H9 (cell line): Measurements from ENCODE around the gene EIF4E3. TPM values are rescaled to one million over a fixed set of nuclear protein-coding genes. Genes with fewer than 3 reads are reported as not detected.

ENCODE experiments used
- DNase-seq: peaks from one replicate; pipeline ENCODE4 v3.0.0-alpha.2; 2017
- H2AFZ ChIP-seq: one replicate; pipeline ENCODE4 v1.6.1; 2013; ENCODE audit warnings: mild to moderate bottlenecking, low read length, control low read depth, moderate library complexity
- H2AK5ac ChIP-seq: 2 replicates; pipeline ENCODE4 v1.6.1; 2013; ENCODE audit warnings: low read length, control low read depth, mixed read lengths; ENCODE audit not compliant: insufficient read length
- H2BK120ac ChIP-seq: one replicate; pipeline ENCODE4 v1.6.1; 2013; ENCODE audit warnings: low read depth, mild to moderate bottlenecking, low read length, control low read depth, inconsistent platforms; ENCODE audit not compliant: poor library complexity, severe bottlenecking
- H2BK12ac ChIP-seq: 2 replicates; pipeline ENCODE4 v1.6.1; 2013; ENCODE audit warnings: low read length, control low read depth, mixed read lengths, low read depth; ENCODE audit not compliant: insufficient read length
- H2BK15ac ChIP-seq: 2 replicates; pipeline ENCODE4 v1.6.1; 2013; ENCODE audit warnings: low read depth, low read length, control low read depth
- H2BK20ac ChIP-seq: one replicate; pipeline ENCODE4 v1.6.1; 2013; ENCODE audit warnings: low read depth, mild to moderate bottlenecking, low read length, control low read depth, inconsistent platforms; ENCODE audit not compliant: poor library complexity, severe bottlenecking
- H2BK5ac ChIP-seq: 2 replicates; pipeline ENCODE4 v1.6.1; 2013; ENCODE audit warnings: low read length, control low read depth, mixed read lengths; ENCODE audit not compliant: insufficient read length
- H3K14ac ChIP-seq: 2 replicates; pipeline ENCODE4 v1.6.1; 2013; ENCODE audit warnings: low read length, control low read depth; ENCODE audit not compliant: insufficient read depth
- H3K18ac ChIP-seq: 2 replicates; pipeline ENCODE4 v1.6.1; 2013; ENCODE audit warnings: low read depth, mild to moderate bottlenecking, mixed read lengths, low read length, control low read depth; ENCODE audit not compliant: insufficient read length
- H3K23ac ChIP-seq: 2 replicates; pipeline ENCODE4 v1.6.1; 2013; ENCODE audit warnings: low read length, control low read depth, mixed read lengths, low read depth; ENCODE audit not compliant: insufficient read length
- H3K23me2 ChIP-seq: 2 replicates; pipeline ENCODE4 v1.6.1; 2013; ENCODE audit warnings: low read depth, mild to moderate bottlenecking, mixed read lengths, low read length, control low read depth; ENCODE audit not compliant: insufficient read length, poor library complexity, severe bottlenecking
- H3K27ac ChIP-seq: 2 replicates; pipeline ENCODE4 v1.5.1; 2013; ENCODE audit warnings: low read length, control low read depth, mixed read lengths, low read depth; ENCODE audit not compliant: insufficient read length
- H3K27me3 ChIP-seq: 2 replicates; pipeline ENCODE4 v1.6.1; 2013; ENCODE audit warnings: low read length, control low read depth, inconsistent platforms; ENCODE audit not compliant: insufficient read depth
- H3K4ac ChIP-seq: 2 replicates; pipeline ENCODE4 v1.6.1; 2013; ENCODE audit warnings: low read depth, mild to moderate bottlenecking, control low read depth, inconsistent platforms, low read length, moderate library complexity
- H3K4me1 ChIP-seq: 2 replicates; pipeline ENCODE4 v1.6.1; 2013; ENCODE audit warnings: low read length, control low read depth, inconsistent platforms; ENCODE audit not compliant: insufficient read depth
- H3K4me2 ChIP-seq: 2 replicates; pipeline ENCODE4 v1.6.1; 2013; ENCODE audit warnings: low read length, control low read depth, mixed read lengths; ENCODE audit not compliant: insufficient read length, insufficient read depth
- H3K56ac ChIP-seq: 2 replicates; pipeline ENCODE4 v1.6.1; 2013; ENCODE audit warnings: low read depth, mild to moderate bottlenecking, mixed read lengths, low read length, control low read depth; ENCODE audit not compliant: insufficient read length
- H3K79me1 ChIP-seq: 2 replicates; pipeline ENCODE4 v1.6.1; 2013; ENCODE audit warnings: low read depth, mild to moderate bottlenecking, moderate library complexity, low read length, control low read depth, inconsistent platforms; ENCODE audit not compliant: insufficient read depth, poor library complexity, severe bottlenecking
- H3K79me2 ChIP-seq: 2 replicates; pipeline ENCODE4 v1.6.1; 2013; ENCODE audit warnings: low read length, control low read depth, inconsistent platforms; ENCODE audit not compliant: insufficient read depth
- H3K9ac ChIP-seq: 2 replicates; pipeline ENCODE4 v1.6.1; 2013; ENCODE audit warnings: low read length, control low read depth, mixed read lengths; ENCODE audit not compliant: insufficient read length; ENCODE audit errors: extremely low read depth
- H3K9me3 ChIP-seq: one replicate; pipeline ENCODE4 v1.6.1; 2013; ENCODE audit warnings: low read depth, low read length, inconsistent platforms; ENCODE audit not compliant: control insufficient read depth
- H3T11ph ChIP-seq: one replicate; pipeline ENCODE4 v1.6.1; 2013; ENCODE audit warnings: mild to moderate bottlenecking, low read length, control low read depth, inconsistent platforms
- H4K20me1 ChIP-seq: one replicate; pipeline ENCODE4 v1.6.1; 2013; ENCODE audit not compliant: control insufficient read depth, insufficient read length, insufficient read depth
- H4K5ac ChIP-seq: 2 replicates; pipeline ENCODE4 v1.6.1; 2013; ENCODE audit warnings: low read depth, mild to moderate bottlenecking, mixed read lengths, low read length, control low read depth; ENCODE audit not compliant: insufficient read length
- H4K8ac ChIP-seq: replicated peaks from 2 replicates; pipeline ENCODE4 v1.6.1; 2013; ENCODE audit warnings: low read length, control low read depth, mixed read lengths, low read depth; ENCODE audit not compliant: insufficient read length
- H4K91ac ChIP-seq: 2 replicates; pipeline ENCODE4 v1.6.1; 2013; ENCODE audit warnings: low read depth, mild to moderate bottlenecking, moderate library complexity, mixed read lengths, low read length, control low read depth; ENCODE audit not compliant: insufficient read length
- H3K27ac Mint-ChIP-seq, 3 experiments: 2 replicates in 2 of 3; 3 replicates in 1 of 3; pipeline ENCODE4 v1.8.0; 2020 to 2021; ENCODE audit warnings: mixed read lengths in 3 of 3, mild to moderate bottlenecking in 1 of 3, moderate library complexity in 1 of 3
- H3K27me3 Mint-ChIP-seq: 2 replicates; pipeline ENCODE4 v1.8.0; 2021; ENCODE audit warnings: low read depth, mild to moderate bottlenecking, moderate library complexity, mixed read lengths
- H3K36me3 Mint-ChIP-seq, 3 experiments: 2 replicates in 2 of 3; 3 replicates in 1 of 3; pipeline ENCODE4 v1.8.0; 2020 to 2021; ENCODE audit warnings: low read depth in 3 of 3, mixed read lengths in 3 of 3; ENCODE audit not compliant: insufficient read depth in 1 of 3
- H3K4me1 Mint-ChIP-seq, 2 experiments: 2 replicates each; pipeline ENCODE4 v1.8.0; 2020; ENCODE audit warnings: mixed read lengths in 2 of 2
- H3K4me3 Mint-ChIP-seq, 2 experiments: 2 replicates in 1 of 2; 3 replicates in 1 of 2; pipeline ENCODE4 v1.8.0; 2020 to 2021; ENCODE audit warnings: mild to moderate bottlenecking in 2 of 2, mixed read lengths in 2 of 2, moderate library complexity in 1 of 2
- H3K9me3 Mint-ChIP-seq, 2 experiments: 2 replicates in 1 of 2; 3 replicates in 1 of 2; pipeline ENCODE4 v1.8.0; 2020; ENCODE audit warnings: mild to moderate bottlenecking in 2 of 2, mixed read lengths in 2 of 2, moderate library complexity in 1 of 2
- CTCF ChIP-seq: fragments of 200-600 bp; sonication (generic); conservative IDR thresholded peaks from 3 replicates; pipeline ENCODE4 v1.8.0; 2021; ENCODE audit warnings: antibody characterized with exemption, mild to moderate bottlenecking
- WGBS: extraction: QIAGEN DNeasy Blood & Tissue Kit; methylation state at CpG from one replicate; pipeline ENCODE4 v1.1.7; 2013; ENCODE audit warnings: missing lambda C conversion rate, low lambda C conversion rate, mixed read lengths; ENCODE audit not compliant: insufficient read length; ENCODE audit errors: extremely low coverage; 5-methylcytosine and 5-hydroxymethylcytosine counted together
- total RNA-seq: library from RNA; stranded (reverse); gene quantifications from 2 replicates; pipeline ENCODE4 v1.2.1, GENCODE V29; 2021

The EIF4E3 gene
- total RNA-seq, 1 experiment from 2014 or later: 12.9 TPM

GRCh38 chr3:71647751-71648150 lies 77.5 kb downstream of the EIF4E3 start:
- no peaks in the 10 kb centered on the region for H3K79me1 ChIP-seq
- no peak overlapping the region for H3K9ac ChIP-seq
- H3K4ac ChIP-seq: no peak overlapping the region
- no peaks in the 10 kb centered on the region for H4K20me1 ChIP-seq
- H2BK12ac ChIP-seq: no peak overlapping the region
- no peaks in the 10 kb centered on the region for H3K27me3 ChIP-seq
- H3K23ac ChIP-seq: no peak overlapping the region
- no peak overlapping the region for H3T11ph ChIP-seq
- H3K14ac ChIP-seq: no peak overlapping the region
- H2BK15ac ChIP-seq: no peak overlapping the region
- no peak overlapping the region for H3K4me2 ChIP-seq
- H2BK20ac ChIP-seq: no peak overlapping the region
- H3K18ac ChIP-seq: no peak overlapping the region
- H4K8ac ChIP-seq: no peak overlapping the region
- H3K36me3 Mint-ChIP-seq: no peaks in the 10 kb centered on the region
- H3K9me3 Mint-ChIP-seq: no peaks in the 10 kb centered on the region
- no peaks in the 10 kb centered on the region for H3K23me2 ChIP-seq
- no peak overlapping the region for H2BK120ac ChIP-seq
- no peak for DNase-seq
- no peaks in the 10 kb centered on the region for H3K27me3 Mint-ChIP-seq
- no peak overlapping the region for H3K4me3 Mint-ChIP-seq
- no peak overlapping the region for H3K56ac ChIP-seq
- no peaks in the 10 kb centered on the region for H3K9me3 ChIP-seq
- peaks cover 5% of the 10 kb centered on the region; the same call in 1 of the 2 replicates for H3K4me1 ChIP-seq
- H4K5ac ChIP-seq: no peak overlapping the region
- no peak overlapping the region for H3K27ac ChIP-seq
- H4K91ac ChIP-seq: no peak overlapping the region
- peaks cover 22 to 32% of the 10 kb centered on the region in 2 experiments for H3K4me1 Mint-ChIP-seq
- no peaks in the 10 kb centered on the region for H3K79me2 ChIP-seq
- TF ChIP-seq CTCF: no peak
- WGBS: no CpG with 5 or more reads among the region's 3 CpGs
- H2AFZ ChIP-seq: no peak overlapping the region
- no peak overlapping the region for H3K27ac Mint-ChIP-seq
- no peak overlapping the region for H2BK5ac ChIP-seq
- H2AK5ac ChIP-seq: no peak overlapping the region
